ENCODE measurements around the gene PSD4.

PSD4 gene

GRCh38 chr2:113127646-113128570 lies 45.9 kb upstream of the PSD4 start:
- TF ChIP-seq BACH2 (CRISPR knock-in tag; IDR thresholded peaks at IDR 0.05; ENCODE audit: borderline replicate concordance) (no peak), ZFP30 (CRISPR knock-in tag; IDR thresholded peaks at IDR 0.05) (no peak), TSHZ2 (CRISPR knock-in tag; IDR thresholded peaks at IDR 0.05) (no peak), SNAI2 (CRISPR knock-in tag; IDR thresholded peaks at IDR 0.05) (no peak), TCF4 (CRISPR knock-in tag; IDR thresholded peaks at IDR 0.05; ENCODE audit: borderline replicate concordance) (no peak), PATZ1 (CRISPR knock-in tag; IDR thresholded peaks at IDR 0.05; ENCODE audit: borderline replicate concordance) (no peak), ZC3H10 (CRISPR knock-in tag; IDR thresholded peaks at IDR 0.05) (no peak), ZNF8 (CRISPR knock-in tag; IDR thresholded peaks at IDR 0.05) (no peak), CSDC2 (CRISPR knock-in tag; IDR thresholded peaks at IDR 0.05) (no peak), ZNF70 (CRISPR knock-in tag; IDR thresholded peaks at IDR 0.05) (no peak), RARB (CRISPR knock-in tag; IDR thresholded peaks at IDR 0.05) (no peak), ARNTL (CRISPR knock-in tag; IDR thresholded peaks at IDR 0.05; ENCODE audit: borderline replicate concordance, low read depth) (no peak), ZNF565 (CRISPR knock-in tag; conservative IDR thresholded peaks at IDR 0.05; ENCODE audit: low read depth) (no peak), CSRNP3 (CRISPR knock-in tag; IDR thresholded peaks at IDR 0.05) (no peak), ISL1 (CRISPR knock-in tag; IDR thresholded peaks at IDR 0.05) (no peak), OSR1 (CRISPR knock-in tag; IDR thresholded peaks at IDR 0.05) (no peak), PPARA (CRISPR knock-in tag; IDR thresholded peaks at IDR 0.05; ENCODE audit: borderline replicate concordance) (no peak), CREB5 (CRISPR knock-in tag; IDR thresholded peaks at IDR 0.05; ENCODE audit: low read depth) (no peak), ZFP3 (CRISPR knock-in tag; IDR thresholded peaks at IDR 0.05) (no peak), POU6F1 (CRISPR knock-in tag; IDR thresholded peaks at IDR 0.05; ENCODE audit: borderline replicate concordance, low read depth) (no peak)
- no peak for ATAC-seq

GRCh38 chr2:113129519-113130078 lies 44.2 kb upstream of the PSD4 start:
- no peak for ATAC-seq
- no peak for TF ChIP-seq GLIS3 (CRISPR knock-in tag; IDR thresholded peaks at IDR 0.05)
- no peak for TF ChIP-seq CSDC2 (CRISPR knock-in tag; IDR thresholded peaks at IDR 0.05)
- TF ChIP-seq CSRNP3 (CRISPR knock-in tag; IDR thresholded peaks at IDR 0.05), result no peak
- TF ChIP-seq ARNTL (CRISPR knock-in tag; IDR thresholded peaks at IDR 0.05; ENCODE audit: borderline replicate concordance, low read depth), result no peak
- TF ChIP-seq TCF4 (CRISPR knock-in tag; IDR thresholded peaks at IDR 0.05; ENCODE audit: borderline replicate concordance), result no peak

All from SK-N-SH treated with all-trans-retinoic acid at 6 μM for 48 hours (cell line).